Karpas-422 (cell line): Measurements from ENCODE around the gene C5orf15. TPM values are rescaled to one million over a fixed set of nuclear protein-coding genes. Genes with fewer than 3 reads are reported as not detected.

ENCODE experiments used
- total RNA-seq: library from RNA; depleted of rRNA; stranded (reverse); fragments of >200 nt; shearing (Covaris generic); gene quantifications from 2 replicates; pipeline ENCODE4 v1.2.3, GENCODE V29; 2014; ENCODE audit warnings: low replicate concordance; rRNA removed

The C5orf15 gene
- total RNA-seq, 1 experiment from 2014 or later, result 57.4 TPM

Other genes with a start within 250 kb of the C5orf15 start
- 218 and 303 TPM in 2 replicates for gene VDAC1, start 36.4 kb upstream of the C5orf15 start, total RNA-seq
- not detected in 2 replicates for gene TCF7, start 146.1 kb upstream of the C5orf15 start, total RNA-seq
- gene SKP1, start 208.3 kb upstream of the C5orf15 start, total RNA-seq, result 208 and 210 TPM in 2 replicates